OCI-LY1 (cell line): ENCODE measurements around the gene SEC24C.
A peak's percentile ranks its signal among the peaks of the same experiment; 100 is the strongest.

Source experiments
- H2AFZ ChIP-seq: fragments of 200-600 bp; sonication (generic), shearing (Covaris generic); 2 replicates; pipeline ENCODE4 v1.6.0; 2014; ENCODE audit warnings: antibody characterized with exemption, mild to moderate bottlenecking, low read length
- H3F3A ChIP-seq: fragments of 200-600 bp; sonication (generic), shearing (Covaris generic); 2 replicates; pipeline ENCODE4 v1.6.0; 2014; ENCODE audit warnings: mild to moderate bottlenecking, antibody characterized with exemption, low read length, moderate library complexity; ENCODE audit not compliant: insufficient read depth
- H3K27ac ChIP-seq: fragments of 200-600 bp; sonication (generic); 2 replicates; pipeline ENCODE4 v1.5.1; 2014; ENCODE audit warnings: low read length, mixed run types, mild to moderate bottlenecking, low read depth; ENCODE audit not compliant: poor library complexity, severe bottlenecking
- H3K27me3 ChIP-seq: fragments of 200-600 bp; sonication (generic); 2 replicates; pipeline ENCODE4 v1.6.0; 2014; ENCODE audit warnings: antibody characterized with exemption, mild to moderate bottlenecking, low read length, moderate library complexity; ENCODE audit not compliant: insufficient read depth
- H3K36me3 ChIP-seq: fragments of 200-600 bp; sonication (generic); 2 replicates; pipeline ENCODE4 v1.6.1; 2014; ENCODE audit warnings: mild to moderate bottlenecking, antibody characterized with exemption, low read length, moderate library complexity, mixed read lengths; ENCODE audit not compliant: insufficient read depth
- H3K4me1 ChIP-seq: fragments of 200-600 bp; sonication (generic); 2 replicates; pipeline ENCODE4 v1.5.1; 2014; ENCODE audit warnings: mild to moderate bottlenecking, low read length, moderate library complexity; ENCODE audit not compliant: insufficient read depth, severe bottlenecking
- H3K4me2 ChIP-seq: fragments of 200-600 bp; sonication (generic), shearing (Covaris generic); 2 replicates; pipeline ENCODE4 v1.6.1; 2014; ENCODE audit warnings: low read length
- H3K4me3 ChIP-seq: fragments of 200-600 bp; sonication (generic); 2 replicates; pipeline ENCODE4 v1.5.1; 2014; ENCODE audit warnings: low read length, low read depth, mild to moderate bottlenecking, mixed read lengths; ENCODE audit not compliant: poor library complexity, severe bottlenecking
- H3K79me2 ChIP-seq: fragments of 200-600 bp; shearing (Covaris generic); 2 replicates; pipeline ENCODE4 v1.6.1; 2016; ENCODE audit warnings: mixed run types, low read length, mixed read lengths; ENCODE audit not compliant: insufficient read depth
- H3K9ac ChIP-seq: fragments of 200-600 bp; sonication (generic), shearing (Covaris generic); 2 replicates; pipeline ENCODE4 v1.6.1; 2014; ENCODE audit warnings: mild to moderate bottlenecking, low read length, mixed read lengths
- H3K9me2 ChIP-seq: fragments of 200-600 bp; sonication (generic), shearing (Covaris generic); 2 replicates; pipeline ENCODE4 v1.6.1; 2014; ENCODE audit warnings: low read depth, mild to moderate bottlenecking, low read length, mixed read lengths
- H3K9me3 ChIP-seq: fragments of 200-600 bp; shearing (Covaris generic); 2 replicates; pipeline ENCODE4 v1.6.1; 2014; ENCODE audit warnings: low read length, mixed read lengths
- H4K20me1 ChIP-seq: fragments of 200-600 bp; sonication (generic), shearing (Covaris generic); 2 replicates; pipeline ENCODE4 v1.6.0; 2016; ENCODE audit warnings: mild to moderate bottlenecking, low read length; ENCODE audit not compliant: insufficient read depth
- EZH2 ChIP-seq: fragments of 200-600 bp; sonication (generic), shearing (Covaris generic); IDR thresholded peaks from 2 replicates; pipeline ENCODE4 v1.8.0; 2017; ENCODE audit warnings: borderline replicate concordance, mixed run types, mild to moderate bottlenecking, antibody characterized with exemption, low read length, moderate library complexity, mixed read lengths
- TF ChIP-seq, protein P1 (sequence below): fragments of 200-600 bp; sonication (generic), shearing (Covaris generic); IDR thresholded peaks from 2 replicates; pipeline ENCODE4 v1.5.1; 2017; ENCODE audit warnings: mild to moderate bottlenecking, antibody characterized with exemption, low read length, moderate library complexity, mixed read lengths

SEC24C gene

GRCh38 chr10:73817826-73818225, 73.7 kb downstream of the SEC24C start:
- Histone ChIP-seq H3K4me1 (no peaks in the 10 kb centered on the region), H3K9ac (no peak overlapping the region), H4K20me1 (no peaks in the 10 kb centered on the region), H3K36me3 (peaks cover 32% of the 10 kb centered on the region), H3K27ac (no peak overlapping the region), H3F3A (no peaks in the 10 kb centered on the region), H3K27me3 (no peaks in the 10 kb centered on the region), H3K4me3 (no peak overlapping the region), H3K79me2 (no peaks in the 10 kb centered on the region), H3K9me2 (no peaks in the 10 kb centered on the region), H3K4me2 (no peak overlapping the region), H3K9me3 (no peaks in the 10 kb centered on the region), H2AFZ (no peak overlapping the region)
- TF ChIP-seq EZH2 = no peak
- TF ChIP-seq, protein P1, sequence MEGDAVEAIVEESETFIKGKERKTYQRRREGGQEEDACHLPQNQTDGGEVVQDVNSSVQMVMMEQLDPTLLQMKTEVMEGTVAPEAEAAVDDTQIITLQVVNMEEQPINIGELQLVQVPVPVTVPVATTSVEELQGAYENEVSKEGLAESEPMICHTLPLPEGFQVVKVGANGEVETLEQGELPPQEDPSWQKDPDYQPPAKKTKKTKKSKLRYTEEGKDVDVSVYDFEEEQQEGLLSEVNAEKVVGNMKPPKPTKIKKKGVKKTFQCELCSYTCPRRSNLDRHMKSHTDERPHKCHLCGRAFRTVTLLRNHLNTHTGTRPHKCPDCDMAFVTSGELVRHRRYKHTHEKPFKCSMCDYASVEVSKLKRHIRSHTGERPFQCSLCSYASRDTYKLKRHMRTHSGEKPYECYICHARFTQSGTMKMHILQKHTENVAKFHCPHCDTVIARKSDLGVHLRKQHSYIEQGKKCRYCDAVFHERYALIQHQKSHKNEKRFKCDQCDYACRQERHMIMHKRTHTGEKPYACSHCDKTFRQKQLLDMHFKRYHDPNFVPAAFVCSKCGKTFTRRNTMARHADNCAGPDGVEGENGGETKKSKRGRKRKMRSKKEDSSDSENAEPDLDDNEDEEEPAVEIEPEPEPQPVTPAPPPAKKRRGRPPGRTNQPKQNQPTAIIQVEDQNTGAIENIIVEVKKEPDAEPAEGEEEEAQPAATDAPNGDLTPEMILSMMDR = no peak

- TF ChIP-seq EZH2 = no peak
- TF ChIP-seq, protein P1 = peak; percentile 24; the same call in 1 of the 2 replicates
- no peak overlapping the region for H3K4me3 ChIP-seq
- no peaks in the 10 kb centered on the region for H3F3A ChIP-seq
- peaks cover 34% of the 10 kb centered on the region for H3K36me3 ChIP-seq
- H3K9me3 ChIP-seq = no peaks in the 10 kb centered on the region
- H3K27me3 ChIP-seq = no peaks in the 10 kb centered on the region
- no peaks in the 10 kb centered on the region for H3K79me2 ChIP-seq
- H3K4me1 ChIP-seq = no peaks in the 10 kb centered on the region
- no peak overlapping the region for H3K4me2 ChIP-seq
- H3K9me2 ChIP-seq = no peaks in the 10 kb centered on the region
- H4K20me1 ChIP-seq = no peaks in the 10 kb centered on the region
- no peak overlapping the region for H3K27ac ChIP-seq
- H2AFZ ChIP-seq = no peak overlapping the region
- no peak overlapping the region for H3K9ac ChIP-seq
Observed at GRCh38 chr10:73818402-73818801, 74.2 kb downstream of the SEC24C start.

DNA sequence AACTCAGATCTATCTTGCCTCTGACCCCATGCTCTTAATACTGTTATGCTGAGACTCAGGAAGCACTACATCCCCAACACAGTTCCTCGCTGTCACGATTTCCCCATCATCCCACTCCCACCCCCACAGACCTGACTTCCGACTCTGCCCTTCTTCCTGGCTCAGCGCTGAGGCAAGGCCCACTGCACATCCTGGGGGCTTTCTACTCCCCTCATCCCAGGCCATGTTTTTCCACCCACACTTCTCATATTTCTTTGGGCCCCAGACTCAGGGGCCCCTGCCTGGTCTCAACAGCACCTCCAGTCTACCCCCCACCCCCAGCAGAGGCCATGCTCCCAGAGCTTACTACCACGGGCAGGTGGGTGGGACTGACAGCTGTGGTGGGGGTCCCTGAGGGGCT, 74.9 kb downstream of the SEC24C start:
- Histone ChIP-seq H3K27me3 (no peaks in the 10 kb centered on the region), H3K9me2 (no peaks in the 10 kb centered on the region), H3K36me3 (peaks cover 39% of the 10 kb centered on the region), H3K79me2 (no peaks in the 10 kb centered on the region), H3K9me3 (no peaks in the 10 kb centered on the region), H4K20me1 (no peaks in the 10 kb centered on the region), H3F3A (no peaks in the 10 kb centered on the region), H3K9ac (no peak overlapping the region), H3K4me2 (no peak overlapping the region), H2AFZ (no peak overlapping the region), H3K4me1 (no peaks in the 10 kb centered on the region), H3K4me3 (no peak overlapping the region), H3K27ac (no peak overlapping the region)
- no peak for TF ChIP-seq EZH2
- TF ChIP-seq, protein P1 = no peak
